ENCODE measurements around the gene KIF23. TPM values are rescaled to one million over a fixed set of nuclear protein-coding genes. Genes with fewer than 3 reads are reported as not detected.
A peak's percentile ranks its signal among the peaks of the same experiment; 100 is the strongest.

KIF23 gene
- total RNA-seq, 1 experiment from 2014 or later: 77.3 TPM

GRCh38 chr15:69400850-69401249, 13.3 kb upstream of the KIF23 start:
- Histone ChIP-seq H3K9me2 (replicated peaks; ENCODE audit: low read length) (no peaks in the 10 kb centered on the region), H3K9ac (ENCODE audit: low read length) (no peak overlapping the region), H4K20me1 (ENCODE audit: low read length) (no peaks in the 10 kb centered on the region), H3K4me1 (ENCODE audit: insufficient read depth, low read length) (no peaks in the 10 kb centered on the region), H3K79me2 (ENCODE audit: low read length) (no peaks in the 10 kb centered on the region), H3K36me3 (ENCODE audit: low read depth, low read length) (peaks cover 3% of the 10 kb centered on the region; the same call in 1 of the 2 replicates), H3K9me3 (ENCODE audit: low read length) (no peaks in the 10 kb centered on the region), H3K27ac (ENCODE audit: low read length) (no peak overlapping the region), H3K27me3 (ENCODE audit: low read length) (no peaks in the 10 kb centered on the region), H3K4me2 (ENCODE audit: low read length) (no peak overlapping the region), H2AFZ (ENCODE audit: low read length) (no peak overlapping the region), H3K4me3 (ENCODE audit: low read length) (no peak overlapping the region), H3F3A (ENCODE audit: low read length, unreplicated experiment) (no peaks in the 10 kb centered on the region)
- intact Hi-C loops (cut with micrococcal nuclease): no loop called here
- DNase-seq (peak; percentile 23), ATAC-seq (peak; percentile 22; the same call in 1 of the 2 replicates)
- TF ChIP-seq EZH2 (IDR thresholded peaks at IDR 0.05; ENCODE audit: low read length, unreplicated experiment): no peak
- TF ChIP-seq CTCF (conservative IDR thresholded peaks at IDR 0.05; ENCODE audit: low read depth, low read length): no peak
- TF ChIP-seq EZH2phosphoT487 (IDR thresholded peaks at IDR 0.05; ENCODE audit: borderline replicate concordance, low read length): no peak
- ChIA-PET POLR2A (ENCODE audit: unreplicated experiment) (interaction anchor here (0.6 kb wide), 1 partner anchor 14 kb away, joined by 5 read pairs; no protein-coding TSS in a partner anchor), CTCF (no interaction called here)
- no TSS peak for BruUV-seq (replicated peaks)

- BruUV-seq (replicated peaks): no TSS peak
- no peaks in the 10 kb centered on the region for H3K79me2 ChIP-seq (ENCODE audit: low read length)
- no peaks in the 10 kb centered on the region for H3F3A ChIP-seq (ENCODE audit: low read length, unreplicated experiment)
- no peak for TF ChIP-seq EZH2phosphoT487 (IDR thresholded peaks at IDR 0.05; ENCODE audit: borderline replicate concordance, low read length)
- TF ChIP-seq CTCF (conservative IDR thresholded peaks at IDR 0.05; ENCODE audit: low read depth, low read length): no peak
- TF ChIP-seq EZH2 (IDR thresholded peaks at IDR 0.05; ENCODE audit: low read length, unreplicated experiment): no peak
- H3K27ac ChIP-seq (ENCODE audit: low read length): no peak overlapping the region
- no peak overlapping the region for H3K4me3 ChIP-seq (ENCODE audit: low read length)
- H2AFZ ChIP-seq (ENCODE audit: low read length): no peak overlapping the region
- no peaks in the 10 kb centered on the region for H3K9me3 ChIP-seq (ENCODE audit: low read length)
- no peaks in the 10 kb centered on the region for H3K4me1 ChIP-seq (ENCODE audit: insufficient read depth, low read length)
- H3K9me2 ChIP-seq (replicated peaks; ENCODE audit: low read length): no peaks in the 10 kb centered on the region
- ATAC-seq (no peak), DNase-seq (no peak)
- peaks cover 3% of the 10 kb centered on the region; the same call in 1 of the 2 replicates for H3K36me3 ChIP-seq (ENCODE audit: low read depth, low read length)
- H3K27me3 ChIP-seq (ENCODE audit: low read length): no peaks in the 10 kb centered on the region
- POLR2A ChIA-PET (ENCODE audit: unreplicated experiment): no interaction called here
- no peak overlapping the region for H3K4me2 ChIP-seq (ENCODE audit: low read length)
- CTCF ChIA-PET: no interaction called here
- intact Hi-C loops (cut with micrococcal nuclease): no loop called here
- H3K9ac ChIP-seq (ENCODE audit: low read length): no peak overlapping the region
- H4K20me1 ChIP-seq (ENCODE audit: low read length): no peaks in the 10 kb centered on the region
These were observed 11.3 kb upstream of the KIF23 start for GRCh38 chr15:69402816-69403215.

DNA sequence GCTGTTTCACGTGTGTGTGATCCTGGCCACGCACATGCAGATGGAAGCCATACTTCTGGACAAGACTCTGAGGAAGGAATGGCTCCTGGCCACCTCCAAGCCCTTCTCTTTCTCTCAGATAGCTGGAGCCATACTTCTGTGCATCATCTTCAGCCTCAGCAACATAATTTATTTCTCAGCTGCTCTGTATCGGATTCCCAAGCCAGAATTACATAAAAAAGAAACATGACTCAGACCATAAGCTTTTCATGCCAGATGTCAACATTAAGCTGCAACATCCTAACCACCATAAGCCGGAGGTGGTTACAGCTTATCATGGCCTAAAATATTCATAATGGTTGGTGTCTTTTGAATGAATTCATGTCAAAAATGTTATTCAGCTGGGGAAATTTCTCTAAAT, 10.6 kb upstream of the KIF23 start:
- Histone ChIP-seq H4K20me1 (ENCODE audit: low read length) (no peaks in the 10 kb centered on the region), H3K27ac (ENCODE audit: low read length) (no peak overlapping the region), H3K4me1 (ENCODE audit: insufficient read depth, low read length) (no peaks in the 10 kb centered on the region), H3K9ac (ENCODE audit: low read length) (no peak overlapping the region), H3K36me3 (ENCODE audit: low read depth, low read length) (peaks cover 3% of the 10 kb centered on the region; the same call in 1 of the 2 replicates), H3K79me2 (ENCODE audit: low read length) (no peaks in the 10 kb centered on the region), H3K9me2 (replicated peaks; ENCODE audit: low read length) (no peaks in the 10 kb centered on the region), H3K9me3 (ENCODE audit: low read length) (no peaks in the 10 kb centered on the region), H3K4me2 (ENCODE audit: low read length) (no peak overlapping the region), H3K4me3 (ENCODE audit: low read length) (no peak overlapping the region), H3K27me3 (ENCODE audit: low read length) (no peaks in the 10 kb centered on the region), H2AFZ (ENCODE audit: low read length) (no peak overlapping the region), H3F3A (ENCODE audit: low read length, unreplicated experiment) (no peaks in the 10 kb centered on the region)
- intact Hi-C loops (cut with micrococcal nuclease): no loop called here
- DNase-seq (peak; percentile 41), ATAC-seq (peak; percentile 61)
- ChIA-PET CTCF (interaction anchor here (0.7 kb wide), 1 partner anchor 59 kb away, joined by 3 read pairs; no protein-coding TSS in a partner anchor), POLR2A (ENCODE audit: unreplicated experiment) (interaction anchor here (0.6 kb wide), 3 partner anchors 150 to 1989 kb away, joined by 4 to 5 read pairs (median 4); no protein-coding TSS in a partner anchor)
- TF ChIP-seq EZH2phosphoT487 (IDR thresholded peaks at IDR 0.05; ENCODE audit: borderline replicate concordance, low read length) (no peak), CTCF (conservative IDR thresholded peaks at IDR 0.05; ENCODE audit: low read depth, low read length) (no peak), EZH2 (IDR thresholded peaks at IDR 0.05; ENCODE audit: low read length, unreplicated experiment) (no peak)
- no TSS peak for BruUV-seq (replicated peaks)
